ENCODE results near the gene PACSIN2.

GRCh38 chr22:42970029-42970428, 44.9 kb downstream of the PACSIN2 start:
- no peak for TF ChIP-seq RFX5 (IDR thresholded peaks at IDR 0.05)
- TF ChIP-seq HOXB13 (CRISPR knock-in tag; IDR thresholded peaks at IDR 0.05; ENCODE audit: low read depth), result no peak
- no peak for TF ChIP-seq REST (IDR thresholded peaks at IDR 0.05)
- TF ChIP-seq JUN (IDR thresholded peaks at IDR 0.05), result no peak
- TF ChIP-seq HOXA7 (CRISPR knock-in tag; IDR thresholded peaks at IDR 0.05), result no peak
- TF ChIP-seq SMC3 (IDR thresholded peaks at IDR 0.05), result no peak
- no peak for TF ChIP-seq MAZ (IDR thresholded peaks at IDR 0.05; ENCODE audit: borderline replicate concordance, low read depth, low read length)
- TF ChIP-seq MAFK (IDR thresholded peaks at IDR 0.05; ENCODE audit: partially characterized antibody), result no peak

All from A549 (cell line).